AG09319 (cell line): ENCODE data around the gene MRM2.

Source experiments
- DNase-seq: peaks from one replicate; pipeline ENCODE4 v3.0.0-alpha.2; 2010; ENCODE audit warnings: low read depth; ENCODE audit errors: extremely low read depth
- CTCF ChIP-seq: IDR thresholded peaks from 2 replicates; pipeline ENCODE4 v1.5.1; 2011; ENCODE audit warnings: low read depth, mild to moderate bottlenecking, inconsistent platforms, low read length, moderate library complexity

The MRM2 gene

GRCh38 chr7:2266911-2267310 is 24.9 kb upstream of the MRM2 start:
- DNase-seq: peak; percentile 56
- no peak for TF ChIP-seq CTCF

GRCh38 chr7:2264158-2264557 is 22.2 kb upstream of the MRM2 start:
- no peak for TF ChIP-seq CTCF
- DNase-seq: no peak

GRCh38 chr7:2263176-2263575 is 21.2 kb upstream of the MRM2 start:
- TF ChIP-seq CTCF: no peak

GRCh38 chr7:2261611-2262010 is 19.6 kb upstream of the MRM2 start:
- TF ChIP-seq CTCF: no peak
- DNase-seq: no peak

More at GRCh38 chr7:2263176-2263575, 21.2 kb upstream of the MRM2 start:
- DNase-seq: no peak

- DNase-seq: no peak
- no peak for TF ChIP-seq CTCF
Measured at GRCh38 chr7:2260820-2261219, 18.8 kb upstream of the MRM2 start.

GRCh38 chr7:2259480-2259879 is 17.5 kb upstream of the MRM2 start:
- DNase-seq: no peak

More at GRCh38 chr7:2259480-2259879, 17.5 kb upstream of the MRM2 start:
- no peak for TF ChIP-seq CTCF
